ENCODE measurements around the gene SLC38A2.
"Not testable (repeated sequence)": the region's sequence is repeated elsewhere in the genome, so short reads cannot be mapped to it uniquely, and the experiment has no call there.

Gene SLC38A2

GRCh38 chr12:46372544-46373300 lies at the start of gene SLC38A2:
Gene SLC38A2, minus strand, starts transcription at chr12:46372773. Its CDS starts 1,480 bp downstream, at chr12:46371293.
- DNase-seq = peak; percentile 95 to 96

DNA sequence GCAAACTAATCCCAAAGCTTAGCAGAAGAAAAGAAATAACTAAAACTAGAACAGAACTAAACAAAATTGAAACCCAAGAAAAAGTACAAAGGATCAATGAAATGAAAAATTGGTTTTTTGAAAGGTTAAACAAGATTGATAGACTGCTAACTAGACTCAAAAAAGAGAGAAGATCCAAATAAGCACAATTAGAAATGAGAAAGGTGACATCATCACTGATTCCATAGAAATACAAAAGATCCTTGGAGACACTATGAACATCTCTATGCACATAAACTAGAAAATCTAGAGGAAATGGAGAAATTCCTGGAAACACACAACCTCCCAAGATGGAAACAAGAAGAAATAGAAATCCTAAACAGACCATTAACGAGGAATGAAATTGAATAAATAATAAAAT lies 47.1 kb upstream of the SLC38A2 start:
- no peak for DNase-seq

- no peak for DNase-seq
Observed at GRCh38 chr12:46415552-46415951, 43.0 kb upstream of the SLC38A2 start.

- no peak for DNase-seq
Observed at GRCh38 chr12:46414591-46415268, 42.2 kb upstream of the SLC38A2 start.

DNA sequence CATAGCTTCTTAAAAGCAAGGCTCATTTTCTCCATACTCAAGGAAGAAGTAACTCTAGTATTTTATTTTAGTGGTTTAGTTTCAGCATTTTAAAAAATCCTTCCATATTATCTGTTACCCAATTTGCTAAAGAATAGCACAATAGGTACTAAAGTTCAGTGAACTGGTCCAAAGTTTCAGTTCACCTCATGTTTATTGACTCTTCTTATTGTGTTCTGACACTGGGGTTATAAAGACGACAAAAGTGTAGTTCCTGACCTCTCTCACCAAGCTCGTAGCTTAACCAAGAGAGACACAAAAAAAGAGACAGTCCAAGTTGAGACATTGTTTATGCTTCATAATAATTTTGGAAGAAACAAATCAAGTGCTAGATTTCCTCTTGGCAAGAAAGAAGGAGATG lies 40.8 kb upstream of the SLC38A2 start:
- DNase-seq = no peak

DNA sequence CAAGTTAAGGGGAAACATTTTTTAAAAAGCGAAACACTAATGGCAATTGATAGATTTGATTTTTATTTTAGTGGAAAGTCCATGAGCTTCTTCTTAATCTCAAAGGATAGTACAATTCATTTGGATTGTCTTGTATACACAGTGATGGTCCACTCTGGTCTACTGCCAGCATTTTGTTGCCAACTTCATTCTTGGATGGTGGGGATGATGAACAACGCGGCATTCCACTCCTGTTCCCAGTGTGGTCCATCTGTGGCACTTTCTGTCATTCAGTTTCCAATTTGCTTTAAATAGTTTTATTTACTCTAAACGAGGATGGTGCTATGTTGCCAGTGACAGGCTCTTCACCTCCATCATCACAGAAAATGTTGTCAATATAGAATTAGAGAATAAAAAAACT lies 40.3 kb upstream of the SLC38A2 start:
- DNase-seq = no peak

DNA sequence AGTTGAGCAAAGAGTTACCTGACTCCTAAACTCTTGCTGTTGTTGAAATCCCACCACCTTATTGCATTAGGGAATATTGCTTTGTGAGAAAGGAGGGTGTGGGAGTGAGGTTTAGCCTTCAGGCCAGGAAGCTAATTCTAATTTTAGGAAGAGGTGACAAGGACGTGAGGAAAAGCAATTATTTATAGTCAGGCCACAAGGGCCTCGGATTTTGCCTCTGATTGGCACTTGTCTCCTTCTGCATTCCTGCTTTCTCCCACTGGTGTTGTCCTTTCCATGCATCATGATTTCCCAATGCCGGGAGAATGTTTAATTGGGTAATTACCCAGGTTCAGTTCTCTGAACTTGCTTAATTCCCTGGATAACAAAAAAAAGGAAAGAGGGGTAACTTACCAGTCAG lies 37.9 kb upstream of the SLC38A2 start:
- DNase-seq = no peak

DNA sequence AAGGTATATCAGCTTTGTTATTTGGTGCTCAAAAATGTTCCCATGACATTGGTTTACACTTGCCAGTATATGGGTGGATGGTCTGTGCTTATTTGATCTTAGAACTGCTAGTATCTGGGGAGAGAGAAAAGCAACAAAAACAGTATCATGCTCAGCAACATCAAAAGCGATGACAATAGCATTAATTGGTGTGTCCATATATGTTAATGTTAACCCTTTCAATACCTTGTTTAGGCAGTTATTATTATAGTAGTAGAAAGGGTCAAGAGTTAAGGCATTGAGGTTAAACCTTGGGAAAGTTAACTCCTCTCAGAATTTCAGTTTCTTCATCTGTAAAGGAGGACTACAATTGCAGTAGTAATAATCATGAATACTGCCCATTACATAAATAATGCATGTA lies 37.4 kb upstream of the SLC38A2 start:
- no peak for DNase-seq

GRCh38 chr12:46409342-46409741 lies 36.8 kb upstream of the SLC38A2 start:
- no peak for DNase-seq

DNA sequence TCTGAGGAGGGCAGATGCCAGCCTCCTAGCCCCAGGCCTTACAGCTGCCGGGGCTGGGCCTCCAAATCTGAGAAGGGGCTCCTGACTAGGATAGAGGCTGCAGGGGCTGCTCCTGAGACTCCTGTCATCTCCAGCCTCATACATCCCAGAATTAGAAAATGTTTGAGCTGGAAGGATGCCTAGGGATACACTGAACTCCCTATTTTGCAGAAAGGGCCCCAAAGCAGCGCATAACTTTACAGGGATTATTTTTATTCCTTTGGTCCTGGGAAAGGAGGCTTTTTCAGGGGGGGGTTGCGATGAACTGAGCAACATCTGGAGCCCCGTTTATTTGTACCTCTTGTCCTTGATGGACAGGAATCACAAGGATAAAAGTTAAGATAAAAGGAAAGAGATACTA lies 35.9 kb upstream of the SLC38A2 start:
- DNase-seq = no peak

DNA sequence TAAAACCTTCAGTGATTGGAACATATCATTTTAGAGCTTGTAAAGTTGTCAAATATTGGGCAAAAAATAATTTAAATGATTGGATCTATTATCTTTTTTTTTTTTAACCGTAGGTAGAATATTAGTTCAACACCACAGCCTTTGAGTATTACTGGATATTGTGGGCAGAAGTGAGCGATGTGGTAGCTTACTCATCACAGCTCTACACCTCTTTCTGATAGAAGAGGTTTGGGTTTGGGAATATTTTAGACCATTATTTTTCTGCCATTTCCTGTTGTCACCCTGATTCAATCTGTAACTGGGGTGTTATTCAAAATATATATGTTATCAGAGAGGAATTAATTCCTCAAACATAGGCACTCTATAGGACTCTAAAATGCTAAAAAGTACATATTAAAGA lies 34.8 kb upstream of the SLC38A2 start:
- DNase-seq = no peak

- DNase-seq = no peak
Observed at GRCh38 chr12:46406352-46407027, 33.9 kb upstream of the SLC38A2 start.

DNA sequence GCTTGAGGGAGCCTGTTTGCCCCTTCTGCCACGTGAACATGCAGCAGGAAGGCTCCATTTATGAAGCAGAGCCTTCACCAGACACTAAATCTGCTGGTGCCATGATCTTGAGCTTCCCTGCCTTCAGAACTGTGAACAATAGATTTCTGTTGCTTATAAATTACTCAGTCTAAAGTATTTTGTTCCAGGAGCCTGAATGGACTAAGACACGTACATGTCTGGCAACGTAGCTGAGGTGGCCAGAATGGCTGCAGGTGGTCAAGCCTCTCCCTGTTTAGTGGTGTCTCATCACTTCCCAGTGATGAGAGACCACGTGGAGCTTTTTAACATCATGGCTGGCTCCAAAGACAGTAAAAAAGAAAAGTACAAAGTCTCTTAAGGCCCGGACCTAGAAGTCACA lies 32.2 kb upstream of the SLC38A2 start:
- no peak for DNase-seq

DNA sequence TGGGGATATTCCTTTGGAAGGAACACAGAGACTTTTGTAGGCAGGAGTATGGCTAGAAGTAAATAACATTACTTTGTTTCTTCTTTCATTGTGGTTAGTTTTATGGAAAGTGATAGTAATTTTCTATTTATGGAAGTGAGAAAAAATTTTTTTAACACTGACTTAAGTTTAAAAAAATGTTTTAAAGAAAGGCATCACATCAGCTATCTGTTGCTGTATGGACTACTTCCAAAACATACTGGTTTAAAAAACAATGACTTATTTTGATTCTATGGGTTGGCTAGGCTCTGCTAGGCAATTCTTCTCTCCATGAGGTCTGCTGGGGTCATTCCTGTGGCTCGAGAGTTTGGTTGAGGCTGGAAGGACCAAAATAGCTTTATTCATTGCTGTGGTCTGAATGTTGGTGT lies 31.7 kb upstream of the SLC38A2 start:
- no peak for DNase-seq

DNA sequence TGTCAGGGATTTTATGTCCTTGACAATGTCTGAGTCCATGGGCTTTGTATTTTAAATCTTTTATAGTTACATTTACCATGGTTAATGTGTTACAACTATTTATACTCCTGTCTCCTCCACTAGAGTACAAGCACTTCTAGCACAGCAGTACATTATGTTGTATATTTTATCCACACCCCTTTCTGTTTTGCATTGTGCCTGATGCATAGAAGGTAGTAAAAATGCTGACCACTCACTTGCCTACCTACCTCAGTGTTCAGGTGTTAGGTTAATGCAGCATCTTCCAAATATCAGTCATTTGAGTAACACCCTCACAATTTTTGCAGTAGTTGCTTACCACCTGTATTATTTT lies 31.1 kb upstream of the SLC38A2 start:
- no peak for DNase-seq

DNA sequence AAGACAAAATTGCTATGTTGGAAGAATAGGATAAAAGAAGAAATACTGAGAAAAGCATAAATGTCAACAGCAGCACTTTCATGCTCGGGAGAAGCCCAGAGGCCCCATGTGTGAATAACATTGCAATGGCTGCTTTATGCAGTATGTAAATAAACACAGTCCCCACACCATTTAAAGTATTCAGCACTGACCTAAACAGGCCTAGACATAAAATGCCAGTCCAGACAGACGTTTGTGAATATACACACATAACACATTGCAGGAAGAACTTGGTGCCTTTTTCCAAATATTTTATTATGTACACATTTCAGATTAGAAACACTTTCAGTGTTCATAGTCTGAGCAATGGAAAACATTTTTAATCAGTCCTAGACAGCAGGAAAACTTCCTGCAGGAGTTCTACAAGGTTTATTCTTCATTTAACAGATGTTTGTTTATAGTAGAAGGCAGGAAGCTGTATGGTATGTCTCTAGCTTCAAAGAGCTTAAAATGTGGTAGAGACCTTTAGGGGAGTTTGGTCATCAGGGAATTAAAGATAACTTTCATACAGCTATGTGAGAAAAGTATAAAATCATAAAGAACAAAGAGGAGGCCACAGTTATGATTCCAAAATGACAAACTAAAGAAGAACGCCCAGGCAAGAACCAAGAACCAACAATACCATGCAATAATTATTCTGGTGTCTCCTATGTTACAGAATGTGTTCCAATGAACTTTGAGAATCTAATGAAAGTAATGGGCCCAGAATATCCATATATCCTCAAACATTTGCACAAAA lies 30.6 kb upstream of the SLC38A2 start:
- DNase-seq = no peak

- DNase-seq = no peak
Observed at GRCh38 chr12:46402451-46402850, 29.9 kb upstream of the SLC38A2 start.

GRCh38 chr12:46401662-46402061 lies 29.1 kb upstream of the SLC38A2 start:
- no peak for DNase-seq

- no peak for DNase-seq
Observed at GRCh38 chr12:46400406-46400805, 27.8 kb upstream of the SLC38A2 start.

DNA sequence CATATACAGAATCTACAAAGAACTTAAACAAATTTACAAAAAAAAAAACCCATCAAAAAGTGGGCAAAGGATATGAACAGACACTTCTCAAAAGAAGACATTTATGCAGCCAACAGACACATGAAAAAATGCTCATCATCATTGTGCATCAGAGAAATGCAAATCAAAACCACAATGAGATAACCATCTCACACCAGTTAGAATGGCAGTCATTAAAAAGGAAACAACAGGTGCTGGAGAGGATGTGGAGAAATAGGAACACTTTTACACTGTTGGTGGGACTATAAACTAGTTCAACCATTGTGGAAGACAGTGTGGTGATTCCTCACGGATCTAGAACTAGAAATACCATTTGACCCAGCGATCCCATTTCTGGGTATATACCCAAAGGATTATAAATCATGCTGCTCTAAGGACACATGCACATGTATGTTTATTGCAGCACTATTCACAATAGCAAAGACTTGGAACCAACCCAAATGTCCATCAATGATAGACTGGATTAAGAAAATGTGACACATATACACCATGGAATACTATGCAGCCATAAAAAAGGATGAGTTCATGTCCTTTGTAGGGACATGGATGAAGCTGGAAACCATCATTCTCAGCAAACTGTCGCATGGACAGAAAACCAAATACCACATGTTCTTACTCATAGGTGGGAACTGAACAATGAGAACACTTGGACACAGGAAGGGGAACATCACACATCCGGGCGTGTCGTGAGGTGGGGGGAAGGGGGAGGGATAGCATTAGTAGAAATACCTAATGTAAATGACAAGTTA lies 27.1 kb upstream of the SLC38A2 start:
- not testable (repeated sequence) for DNase-seq

DNA sequence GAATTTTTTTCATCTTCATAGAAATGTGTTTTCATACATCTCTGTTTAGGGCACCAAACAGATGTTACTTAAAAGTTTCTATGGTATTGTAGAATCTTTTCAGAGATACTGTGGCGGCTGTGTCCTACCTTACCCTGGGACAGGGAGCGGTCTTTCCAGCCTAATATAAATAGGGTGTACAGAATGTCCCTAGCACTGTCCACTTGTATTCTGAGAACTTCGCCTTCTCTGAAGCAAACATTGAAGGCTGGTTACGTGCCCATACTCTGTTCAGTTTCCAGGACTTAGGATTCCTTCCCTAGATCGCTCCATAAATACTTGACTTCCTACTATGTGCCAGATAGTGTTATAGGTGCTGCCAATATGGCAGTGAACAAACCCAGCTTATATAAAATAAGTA lies 24.3 kb upstream of the SLC38A2 start:
- no peak for DNase-seq

DNA sequence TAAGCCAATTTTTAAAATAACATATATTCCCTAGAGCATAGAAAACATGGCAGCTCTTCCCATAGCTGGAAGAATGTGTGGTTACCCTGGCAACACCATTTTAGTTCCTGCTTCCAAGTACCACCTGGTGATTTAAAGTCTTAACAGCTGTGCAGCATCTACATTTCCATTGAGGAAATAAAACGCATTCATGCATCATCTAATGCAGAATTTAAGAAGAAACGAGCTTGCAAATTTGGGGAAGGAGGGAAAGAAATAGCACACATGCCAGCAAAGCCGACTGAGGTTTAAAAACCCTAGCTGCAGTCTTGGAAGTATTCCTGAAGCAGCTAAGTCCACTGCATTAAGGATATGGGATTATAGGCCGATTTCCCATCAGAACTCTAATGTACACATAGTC lies 22.8 kb upstream of the SLC38A2 start:
- DNase-seq = no peak

DNA sequence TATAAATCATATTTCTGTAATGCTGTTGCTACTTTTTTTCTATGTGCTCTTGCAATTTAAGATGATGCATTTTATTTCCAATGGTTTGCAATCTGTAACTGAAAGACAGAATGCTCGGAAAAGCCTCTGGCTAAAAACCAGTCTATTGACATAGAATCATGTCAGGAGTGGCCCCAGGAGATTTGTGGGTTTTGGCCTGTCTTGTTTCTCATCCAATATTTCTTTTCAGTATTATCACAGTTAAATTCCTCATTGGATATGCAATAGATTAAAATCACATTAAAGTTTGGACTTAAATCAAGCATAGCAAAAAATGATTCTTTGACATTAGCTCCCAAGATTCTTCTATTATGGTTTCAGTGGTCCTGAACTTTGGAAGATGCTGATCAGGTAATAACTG lies 19.1 kb upstream of the SLC38A2 start:
- no peak for DNase-seq
